ENCODE measurements around the gene LRRC26. TPM values are rescaled to one million over a fixed set of nuclear protein-coding genes. Genes with fewer than 3 reads are reported as not detected.
"Not testable (repeated sequence)": the region's sequence is repeated elsewhere in the genome, so short reads cannot be mapped to it uniquely, and the experiment has no call there.

Gene LRRC26
- total RNA-seq, 1 donor, result not detected

DNA sequence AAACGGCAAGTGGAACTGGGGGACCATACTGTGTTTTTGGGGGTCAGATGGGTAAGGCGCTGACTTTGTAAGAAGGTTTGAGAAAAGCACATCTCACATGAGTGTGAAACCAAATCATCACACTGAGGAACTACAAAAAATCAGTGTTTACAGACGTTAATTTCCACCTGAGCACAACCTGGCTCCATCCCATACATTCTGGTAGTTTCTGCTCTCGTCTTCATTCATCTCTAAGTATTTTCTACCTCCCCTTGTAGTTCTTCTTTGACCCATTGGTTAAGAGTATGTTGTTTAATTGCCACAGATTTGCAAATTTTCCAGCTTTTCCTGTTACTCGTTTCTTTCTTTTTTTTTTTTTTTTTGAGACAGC is 46.4 kb downstream of the LRRC26 start:
- no peak for TF ChIP-seq CTCF (IDR thresholded peaks at IDR 0.05; ENCODE audit: insufficient read depth, low read depth, low read length)
- DNase-seq (ENCODE audit: low read depth), result no peak
- H3K4me3 ChIP-seq (ENCODE audit: low read depth, low read length), result no peak overlapping the region

GRCh38 chr9:137122796-137123467 is 46.9 kb downstream of the LRRC26 start:
- not testable (repeated sequence) for DNase-seq (ENCODE audit: low read depth); H3K4me3 ChIP-seq (ENCODE audit: low read depth, low read length)

DNA sequence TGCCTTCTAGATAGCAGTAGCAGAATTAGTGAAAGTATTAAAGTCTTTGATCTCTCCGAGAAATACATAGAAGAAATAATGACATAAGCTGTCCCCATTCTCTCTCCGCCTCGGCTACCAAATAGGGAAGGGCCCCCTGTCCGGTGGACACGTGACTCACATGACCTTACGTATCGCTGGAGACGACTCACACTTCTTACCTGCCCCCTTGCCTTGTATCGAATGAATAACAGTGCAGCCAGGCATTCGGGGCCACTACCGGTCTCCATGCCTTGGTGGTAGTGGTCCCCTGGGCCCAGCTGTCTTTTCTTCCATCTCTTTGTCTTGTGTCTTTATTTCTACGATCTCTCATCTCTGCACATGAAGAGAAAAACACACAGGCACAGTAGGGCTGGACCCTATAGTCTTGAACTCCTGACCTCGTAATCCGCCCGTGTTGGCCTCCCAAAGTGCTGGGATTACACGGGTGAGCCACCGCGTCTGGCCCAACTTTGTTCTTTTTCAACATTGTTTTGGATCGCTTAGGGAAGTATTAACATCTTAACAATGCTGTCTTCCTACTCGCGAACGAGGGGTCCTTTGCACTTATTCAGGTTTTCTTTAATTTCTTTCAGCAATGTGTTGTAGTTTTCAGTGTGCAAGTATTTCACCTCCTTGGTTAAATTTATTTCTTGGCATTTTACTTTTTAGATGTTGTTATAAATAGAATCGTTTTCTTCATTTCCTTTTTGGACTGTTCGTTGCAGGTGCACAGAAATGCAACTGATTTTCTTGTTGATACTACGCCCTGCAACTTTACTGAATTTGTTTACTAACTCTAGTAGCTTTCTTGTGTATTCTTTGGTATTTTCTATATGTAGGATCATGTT is 47.7 kb downstream of the LRRC26 start:
- DNase-seq (ENCODE audit: low read depth); H3K4me3 ChIP-seq (ENCODE audit: low read depth, low read length): not testable (repeated sequence)

Small RNA genes within 50 kb of the gene (small RNA-seq; reads per million reads assigned to genes)
- not detected for gene MIR3621

Other genes with a start within 250 kb of the LRRC26 start
- gene FBXW5, start 225.3 kb downstream of the LRRC26 start, total RNA-seq, result 104 and 115 TPM in 2 replicates
- 0.86 TPM in 1 of 2 replicates, not detected in the other for gene C8G, start 224.8 kb downstream of the LRRC26 start, total RNA-seq
- gene LCN12, start 217.8 kb downstream of the LRRC26 start, total RNA-seq, result 0.86 TPM in 1 of 2 replicates, not detected in the other
- gene PTGDS, start 192.5 kb downstream of the LRRC26 start, total RNA-seq, result 10.8 and 21.9 TPM in 2 replicates
- gene LCNL1, start 187.1 kb downstream of the LRRC26 start, total RNA-seq, result 3.2 and 3.5 TPM in 2 replicates
- 9.9 and 18.0 TPM in 2 replicates for gene PAXX, start 177.6 kb downstream of the LRRC26 start, total RNA-seq
- gene CLIC3, start 173.5 kb downstream of the LRRC26 start, total RNA-seq, result 19.0 and 43.2 TPM in 2 replicates
- gene ABCA2, start 141.8 kb downstream of the LRRC26 start, total RNA-seq, result 14.7 and 15.5 TPM in 2 replicates
- not detected in 2 replicates for gene FUT7, start 138.0 kb downstream of the LRRC26 start, total RNA-seq
- 6.4 and 13.0 TPM in 2 replicates for gene NPDC1, start 123.9 kb downstream of the LRRC26 start, total RNA-seq
- not detected in 2 replicates for gene ENTPD2, start 116.0 kb downstream of the LRRC26 start, total RNA-seq
- 5.2 TPM in 2 replicates for gene SAPCD2, start 99.5 kb downstream of the LRRC26 start, total RNA-seq
- gene UAP1L1, start 92.5 kb downstream of the LRRC26 start, total RNA-seq, result 16.0 and 31.2 TPM in 2 replicates
- gene MAN1B1, start 83.1 kb downstream of the LRRC26 start, total RNA-seq, result 65.6 and 65.7 TPM in 2 replicates
- gene DPP7, start 55.3 kb downstream of the LRRC26 start, total RNA-seq, result 41.5 and 44.8 TPM in 2 replicates
- gene GRIN1, start 30.9 kb downstream of the LRRC26 start, total RNA-seq, result under 0.01 TPM in 1 of 2 replicates, not detected in the other
- gene TMEM210, start 2.0 kb upstream of the LRRC26 start, total RNA-seq, result not detected in 2 replicates
- 22.9 and 24.8 TPM in 2 replicates for gene ANAPC2, start 18.5 kb upstream of the LRRC26 start, total RNA-seq
- gene SSNA1, start 18.6 kb upstream of the LRRC26 start, total RNA-seq, result 58.7 and 81.5 TPM in 2 replicates
- gene TPRN, start 30.7 kb upstream of the LRRC26 start, total RNA-seq, result 6.9 and 8.1 TPM in 2 replicates
- gene TMEM203, start 35.6 kb upstream of the LRRC26 start, total RNA-seq, result 33.2 and 40.2 TPM in 2 replicates
- gene NDOR1, start 35.6 kb upstream of the LRRC26 start, total RNA-seq, result 7.8 and 11.0 TPM in 2 replicates
- under 0.01 TPM in 1 of 2 replicates, not detected in the other for gene RNF208, start 52.2 kb upstream of the LRRC26 start, total RNA-seq
- gene CYSRT1, start 55.1 kb upstream of the LRRC26 start, total RNA-seq, result under 0.01 and 0.64 TPM in 2 replicates
- not detected in 2 replicates for gene RNF224, start 57.5 kb upstream of the LRRC26 start, total RNA-seq
- gene SLC34A3, start 60.9 kb upstream of the LRRC26 start, total RNA-seq, result under 0.01 TPM in 1 of 2 replicates, not detected in the other
- gene TUBB4B, start 71.2 kb upstream of the LRRC26 start, total RNA-seq, result 151 and 218 TPM in 2 replicates
- not detected in 2 replicates for gene STPG3, start 81.2 kb upstream of the LRRC26 start, total RNA-seq
- 47.1 and 48.6 TPM in 2 replicates for gene NELFB, start 85.3 kb upstream of the LRRC26 start, total RNA-seq
- 39.3 and 42.3 TPM in 2 replicates for gene TOR4A, start 107.7 kb upstream of the LRRC26 start, total RNA-seq
- gene NRARP, start 132.2 kb upstream of the LRRC26 start, total RNA-seq, result under 0.01 and 0.32 TPM in 2 replicates

All from fibroblast of villous mesenchyme (primary cell).